Measurements from ENCODE around the gene CABP4.

DNA sequence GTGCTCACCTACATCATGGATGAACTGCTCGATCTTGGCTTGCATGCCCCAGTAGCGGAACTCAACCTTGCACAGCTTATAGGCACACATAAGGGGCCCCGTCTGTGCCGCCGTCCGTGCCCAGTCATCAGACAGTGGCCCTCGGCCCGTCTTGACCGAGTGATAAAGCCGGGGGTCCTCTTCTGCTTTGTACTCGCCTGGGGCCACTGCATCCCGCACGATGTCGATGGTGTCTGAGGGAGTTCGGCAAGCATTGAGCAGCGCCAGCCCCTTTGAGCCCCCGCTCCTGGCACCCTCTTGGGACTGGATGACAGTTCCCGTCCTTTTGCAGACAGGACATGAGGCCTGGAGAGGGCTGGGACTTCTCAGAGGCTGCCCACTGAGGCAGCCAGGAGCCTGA is 46.7 kb downstream of the CABP4 start:
- TF ChIP-seq, protein P1, sequence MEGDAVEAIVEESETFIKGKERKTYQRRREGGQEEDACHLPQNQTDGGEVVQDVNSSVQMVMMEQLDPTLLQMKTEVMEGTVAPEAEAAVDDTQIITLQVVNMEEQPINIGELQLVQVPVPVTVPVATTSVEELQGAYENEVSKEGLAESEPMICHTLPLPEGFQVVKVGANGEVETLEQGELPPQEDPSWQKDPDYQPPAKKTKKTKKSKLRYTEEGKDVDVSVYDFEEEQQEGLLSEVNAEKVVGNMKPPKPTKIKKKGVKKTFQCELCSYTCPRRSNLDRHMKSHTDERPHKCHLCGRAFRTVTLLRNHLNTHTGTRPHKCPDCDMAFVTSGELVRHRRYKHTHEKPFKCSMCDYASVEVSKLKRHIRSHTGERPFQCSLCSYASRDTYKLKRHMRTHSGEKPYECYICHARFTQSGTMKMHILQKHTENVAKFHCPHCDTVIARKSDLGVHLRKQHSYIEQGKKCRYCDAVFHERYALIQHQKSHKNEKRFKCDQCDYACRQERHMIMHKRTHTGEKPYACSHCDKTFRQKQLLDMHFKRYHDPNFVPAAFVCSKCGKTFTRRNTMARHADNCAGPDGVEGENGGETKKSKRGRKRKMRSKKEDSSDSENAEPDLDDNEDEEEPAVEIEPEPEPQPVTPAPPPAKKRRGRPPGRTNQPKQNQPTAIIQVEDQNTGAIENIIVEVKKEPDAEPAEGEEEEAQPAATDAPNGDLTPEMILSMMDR (IDR thresholded peaks at IDR 0.05), result no peak
- TF ChIP-seq ZFX (IDR thresholded peaks at IDR 0.05; ENCODE audit: borderline replicate concordance), result no peak
